Measurements from ENCODE around the gene C19orf85. TPM values are rescaled to one million over a fixed set of nuclear protein-coding genes. Genes with fewer than 3 reads are reported as not detected.

C19orf85 gene
- total and polyA plus RNA-seq, 12 donors: not detected

- peak; percentile 57 to 80 for DNase-seq
- peak; percentile 77 to 96 (median 88) for ATAC-seq
- Histone ChIP-seq H3K4me1 (peaks cover 0 to 13% (median 8%) of the 10 kb centered on the region in 9 donors), H3K4me3 (no peak overlapping the region), H3K36me3 (no peaks in the 10 kb centered on the region), H3K27ac (peak overlapping the region in 1 of 10 donors; percentile 15), H3K27me3 (no peaks in the 10 kb centered on the region), H3K9me3 (no peaks in the 10 kb centered on the region)
- 30 to 33% methylated on average over 29 of the region's 29 CpGs for WGBS, 2 donors
- peak; percentile 99 to 100 (median 99) for TF ChIP-seq CTCF (IDR thresholded peaks at IDR 0.05)
- intact Hi-C loops (cut with DNase I): loop anchor here (1.0 to 5.0 kb wide), 4 partner anchors 35 to 40 kb away; no protein-coding TSS in a partner anchor
Observed at GRCh38 chr19:55467236-55468053, 2.9 kb upstream of the C19orf85 start.

- H3K4me1 ChIP-seq: peaks cover 0 to 20% (median 9%) of the 10 kb centered on the region in 9 donors
- no peak for ATAC-seq
- H3K36me3 ChIP-seq: no peaks in the 10 kb centered on the region
- H3K4me3 ChIP-seq: no peak overlapping the region
- intact Hi-C loops (cut with DNase I): loop anchor here in 6 of 10 donors (2.0 to 5.0 kb wide), 3 partner anchors 36 to 41 kb away; no protein-coding TSS in a partner anchor
- H3K27me3 ChIP-seq: no peaks in the 10 kb centered on the region
- no peak for TF ChIP-seq CTCF (IDR thresholded peaks at IDR 0.05)
- WGBS, 2 donors: 82 to 90% methylated on average over 4 of the region's 4 CpGs
- no peak overlapping the region for H3K27ac ChIP-seq
- H3K9me3 ChIP-seq: no peaks in the 10 kb centered on the region
- peak in 1 of 2 donors; percentile 4 for DNase-seq
Observed at GRCh38 chr19:55466241-55466614, 1.7 kb upstream of the C19orf85 start.

GRCh38 chr19:55465460-55466240, 1.1 kb upstream of the C19orf85 start:
- Histone ChIP-seq H3K36me3 (no peaks in the 10 kb centered on the region), H3K9me3 (no peaks in the 10 kb centered on the region), H3K27me3 (no peaks in the 10 kb centered on the region), H3K27ac (no peak overlapping the region), H3K4me3 (no peak overlapping the region), H3K4me1 (peaks cover 0 to 26% (median 14%) of the 10 kb centered on the region in 9 donors)
- intact Hi-C loops (cut with DNase I): loop anchor here in 6 of 10 donors (2.0 to 5.0 kb wide), 3 partner anchors 37 to 42 kb away; no protein-coding TSS in a partner anchor
- DNase-seq: peak in 1 of 2 donors; percentile 1
- no peak for TF ChIP-seq CTCF (IDR thresholded peaks at IDR 0.05)
- 87 to 88% methylated on average over 11 of the region's 11 CpGs for WGBS, 2 donors
- ATAC-seq: no peak

GRCh38 chr19:55464039-55464661, 401 bp downstream of the C19orf85 start:
- TF ChIP-seq CTCF (IDR thresholded peaks at IDR 0.05): no peak
- intact Hi-C loops (cut with DNase I): loop anchor here in 1 of 10 donors (5.0 kb wide), 1 partner anchor 77 kb away; the partner anchor contains the start of gene RPL28
- Histone ChIP-seq H3K27me3 (no peaks in the 10 kb centered on the region), H3K27ac (no peak overlapping the region), H3K36me3 (no peaks in the 10 kb centered on the region), H3K4me1 (peaks cover 0 to 39% (median 25%) of the 10 kb centered on the region in 9 donors), H3K9me3 (no peaks in the 10 kb centered on the region), H3K4me3 (no peak overlapping the region)
- 73 to 74% methylated on average over 23 of the region's 23 CpGs for WGBS, 2 donors
- ATAC-seq (no peak), DNase-seq (peak in 1 of 2 donors; percentile 12)

Measured in heart right ventricle (tissue), 16 donors.